AML-193 (cell line): ENCODE measurements around the gene ARHGAP9.

Experiments
- DNase-seq, 2 experiments: peaks; one replicate each; lab custom pipeline; 2025; lab: John Stamatoyannopoulos, UW

Gene ARHGAP9

GRCh38 chr12:57491393-57492280 lies 12.0 kb upstream of the ARHGAP9 start:
- DNase-seq: peak; percentile 45 to 51

- no peak for DNase-seq
Measured at GRCh38 chr12:57490126-57490525, 10.5 kb upstream of the ARHGAP9 start.

GRCh38 chr12:57489157-57489641 lies 9.5 kb upstream of the ARHGAP9 start:
- no peak for DNase-seq

GRCh38 chr12:57488402-57489156 lies 8.9 kb upstream of the ARHGAP9 start:
- no peak for DNase-seq

- DNase-seq: peak; percentile 93 to 98
Measured at GRCh38 chr12:57487597-57488401, 8.1 kb upstream of the ARHGAP9 start, which contains the start of gene MARS1. Gene MARS1, plus strand, starts transcription at chr12:57488068. Its CDS starts 23 bp downstream, at chr12:57488091.

GRCh38 chr12:57487055-57487596 lies 7.5 kb upstream of the ARHGAP9 start:
- DNase-seq: no peak

- no peak for DNase-seq
Measured at GRCh38 chr12:57485695-57486094, 6.0 kb upstream of the ARHGAP9 start.

- DNase-seq: no peak
Measured at GRCh38 chr12:57483466-57483865, 3.8 kb upstream of the ARHGAP9 start.

GRCh38 chr12:57481671-57482070 lies 2.0 kb upstream of the ARHGAP9 start:
- no peak for DNase-seq

GRCh38 chr12:57479043-57479375 lies 657 bp downstream of the ARHGAP9 start:
- DNase-seq: no peak

- peak; percentile 61 to 75 for DNase-seq
Measured at GRCh38 chr12:57477710-57478681, 1.7 kb downstream of the ARHGAP9 start.

GRCh38 chr12:57476993-57477709 lies 2.5 kb downstream of the ARHGAP9 start:
- no peak for DNase-seq

- DNase-seq: peak; percentile 37 to 51
Measured at GRCh38 chr12:57476162-57476992, 3.3 kb downstream of the ARHGAP9 start.

GRCh38 chr12:57475271-57476161 lies 4.2 kb downstream of the ARHGAP9 start:
- DNase-seq: no peak

GRCh38 chr12:57474862-57475261 lies 4.8 kb downstream of the ARHGAP9 start:
- no peak for DNase-seq

- DNase-seq: no peak
Measured at GRCh38 chr12:57474430-57474829, 5.2 kb downstream of the ARHGAP9 start.

GRCh38 chr12:57473886-57474285 lies 5.8 kb downstream of the ARHGAP9 start:
- DNase-seq: no peak

GRCh38 chr12:57473392-57473791 lies 6.3 kb downstream of the ARHGAP9 start:
- DNase-seq: no peak
